A549 (cell line): ENCODE measurements around the gene KLK11. TPM values are rescaled to one million over a fixed set of nuclear protein-coding genes. Genes with fewer than 3 reads are reported as not detected.

Source experiments
- ATAC-seq, 2 experiments: fragments of 200-7000 bp in 1 of 2; fragments of >200 bp in 1 of 2; cut with Nextera tagmentation in 1 of 2; cut with Tn5 transposase in 1 of 2; 3 replicates each; pipeline versions ENCODE4 v1.8.0 to v1.9.1; 2018 to 2020; ENCODE audit warnings: mild to moderate bottlenecking in 1 of 2, moderate library complexity in 1 of 2
- CTCF ChIA-PET: fragments of 300-600 bp; sonication (Branson Sonifier 250); formaldehyde crosslinking; extraction: SDS; loops from one replicate; lab custom pipeline; 2021; ENCODE audit warnings: antibody characterized with exemption, inconsistent platforms; lab: Yijun Ruan, JAX
- POLR2A ChIA-PET: fragments of 350-600 bp; formaldehyde crosslinking; extraction: SDS; loops from one replicate; lab custom pipeline; 2021; ENCODE audit warnings: antibody characterized with exemption, inconsistent platforms; lab: Yijun Ruan, JAX
- DNase-seq, 2 experiments: peaks; one replicate each; pipeline versions ENCODE4 v3.0.0 to v3.0.0-alpha.2; 2011 to 2016; ENCODE audit warnings: low read depth in 1 of 2, low spot score in 1 of 2
- FAIRE-seq: peaks from 2 replicates; lab custom pipeline; 2011; peaks lifted over from hg19 to GRCh38; lab: Jason Lieb, UNC
- H3K27ac ChIP-seq, 2 experiments: fragments of >200 bp; sonication (Bioruptor Twin); formaldehyde crosslinking; 3 replicates each; pipeline ENCODE4 v1.5.1; 2016 to 2017
- H3K4me1 ChIP-seq: fragments of >200 bp; sonication (Bioruptor Twin); formaldehyde crosslinking; 3 replicates; pipeline ENCODE4 v1.6.1; 2016
- H3K4me2 ChIP-seq: fragments of >200 bp; sonication (Bioruptor Twin); formaldehyde crosslinking; 3 replicates; pipeline ENCODE4 v1.6.1; 2016
- H3K4me3 ChIP-seq: fragments of >200 bp; sonication (Bioruptor Twin); formaldehyde crosslinking; 3 replicates; pipeline ENCODE4 v1.5.1; 2016
- H3K9me3 ChIP-seq: fragments of >200 bp; sonication (Bioruptor Twin); formaldehyde crosslinking; 3 replicates; pipeline ENCODE4 v1.6.1; 2016
- CBX8 ChIP-seq: fragments of 200-600 bp; sonication (generic); IDR thresholded peaks from 2 replicates; pipeline ENCODE4 v1.6.1; 2016
- EHF ChIP-seq: fragments of 250-450 bp; sonication (Bioruptor Pico); IDR thresholded peaks from 2 replicates; pipeline ENCODE4 v1.5.0; 2020; ENCODE audit warnings: mild to moderate bottlenecking
- EP300 ChIP-seq, 2 experiments: fragments of >200 bp; sonication (Bioruptor Twin); formaldehyde crosslinking; IDR thresholded peaks; 2 replicates in 1 of 2; 3 replicates in 1 of 2; pipeline ENCODE4 v1.6.1; 2016 to 2017
- ESRRA ChIP-seq: fragments of 150-350 bp; IDR thresholded peaks from 2 replicates; pipeline ENCODE4 v1.6.1; 2014; ENCODE audit warnings: mild to moderate bottlenecking, low read length, borderline replicate concordance
- FOSB ChIP-seq: fragments of 250-450 bp; sonication (Bioruptor Pico); IDR thresholded peaks from 2 replicates; pipeline ENCODE4 v1.5.0; 2020; ENCODE audit warnings: mild to moderate bottlenecking, moderate library complexity
- FOXS1 ChIP-seq: fragments of 250-450 bp; sonication (Bioruptor Pico); IDR thresholded peaks from 2 replicates; pipeline ENCODE4 v1.5.0; 2020; ENCODE audit warnings: mild to moderate bottlenecking, moderate library complexity
- HEYL ChIP-seq: fragments of 250-450 bp; sonication (Bioruptor Pico); IDR thresholded peaks from 2 replicates; pipeline ENCODE4 v1.8.0; 2021; ENCODE audit warnings: mild to moderate bottlenecking, moderate library complexity
- JUNB ChIP-seq: fragments of >200 bp; sonication (Bioruptor Twin); formaldehyde crosslinking; IDR thresholded peaks from 2 replicates; pipeline ENCODE4 v1.6.1; 2016
- KDM1A ChIP-seq: fragments of 200-600 bp; sonication (generic); IDR thresholded peaks from 2 replicates; pipeline ENCODE4 v1.6.1; 2016; ENCODE audit warnings: low read depth, mild to moderate bottlenecking
- KDM5A ChIP-seq: fragments of 200-600 bp; sonication (generic); IDR thresholded peaks from 2 replicates; pipeline ENCODE4 v1.6.1; 2016; ENCODE audit warnings: antibody characterized with exemption, mild to moderate bottlenecking
- MAZ ChIP-seq: fragments of 150-350 bp; IDR thresholded peaks from 2 replicates; pipeline ENCODE4 v1.6.1; 2014; ENCODE audit warnings: antibody characterized with exemption, low read depth, low read length, borderline replicate concordance
- NPAS2 ChIP-seq: fragments of 250-450 bp; sonication (Bioruptor Pico); IDR thresholded peaks from 2 replicates; pipeline ENCODE4 v1.8.0; 2022; ENCODE audit warnings: mild to moderate bottlenecking, moderate library complexity, borderline replicate concordance
- NR3C1 ChIP-seq: fragments of >200 bp; sonication (Bioruptor Twin); formaldehyde crosslinking; IDR thresholded peaks from 3 replicates; pipeline ENCODE4 v1.6.1; 2017
- POLR2A ChIP-seq: IDR thresholded peaks from 2 replicates; pipeline ENCODE4 v1.6.1; 2012; ENCODE audit warnings: mild to moderate bottlenecking, low read length
- SMC3 ChIP-seq: fragments of >200 bp; sonication (Bioruptor Twin); formaldehyde crosslinking; IDR thresholded peaks from 3 replicates; pipeline ENCODE4 v1.6.1; 2018; ENCODE audit warnings: inconsistent platforms
- SREBF2 ChIP-seq: fragments of 450-650 bp; IDR thresholded peaks from 2 replicates; pipeline ENCODE4 v1.6.1; 2014; ENCODE audit warnings: mild to moderate bottlenecking, moderate library complexity
- ZFP36 ChIP-seq: fragments of 450-650 bp; IDR thresholded peaks from 2 replicates; pipeline ENCODE4 v1.6.1; 2014; ENCODE audit warnings: borderline replicate concordance; ENCODE audit not compliant: partially characterized antibody
- ZSCAN20 ChIP-seq: fragments of 250-450 bp; sonication (Bioruptor Pico); IDR thresholded peaks from 2 replicates; pipeline ENCODE4 v1.8.0; 2022; ENCODE audit warnings: mild to moderate bottlenecking, moderate library complexity
- WGBS: methylation state at CpG from one replicate; pipeline ENCODE4 v1.1.6; 2017; ENCODE audit errors: missing lambda C conversion rate; 5-methylcytosine and 5-hydroxymethylcytosine counted together
- polyA plus RNA-seq, 4 experiments: library from polyadenylated mRNA; depleted of rRNA in 3 of 4; stranded (reverse); fragments of >200 nt; fragmentation: RNase III in 1 of 4; extraction: RNeasy Plus Mini Kit Qiagen cat#74134 plus additional on column Dnase treatment in 1 of 4; gene quantifications; 2 replicates in 3 of 4; 3 replicates in 1 of 4; pipeline ENCODE4 v1.2.3, GENCODE V29; 2011 to 2017
- TF ChIP-seq, protein P1 (sequence below): fragments of 200-600 bp; sonication (generic); IDR thresholded peaks from 2 replicates; pipeline ENCODE4 v1.6.1; 2016; ENCODE audit warnings: antibody characterized with exemption, mild to moderate bottlenecking, moderate library complexity
- TF ChIP-seq, protein P2 (sequence below): fragments of 450-650 bp; IDR thresholded peaks from 2 replicates; pipeline ENCODE4 v1.6.1; 2014; ENCODE audit warnings: antibody characterized with exemption
- TF ChIP-seq, protein P3 (sequence below): IDR thresholded peaks from 2 replicates; pipeline ENCODE4 v1.6.1; 2012; ENCODE audit warnings: low read depth, borderline replicate concordance
- TF ChIP-seq, protein P4 (sequence below): fragments of >200 bp; sonication (Bioruptor Twin); formaldehyde crosslinking; IDR thresholded peaks from 3 replicates; pipeline ENCODE4 v1.6.1; 2016

Gene KLK11
- polyA plus RNA-seq, 2 of the 4 experiments (the other 2 are of a cell fraction), result not detected

DNA sequence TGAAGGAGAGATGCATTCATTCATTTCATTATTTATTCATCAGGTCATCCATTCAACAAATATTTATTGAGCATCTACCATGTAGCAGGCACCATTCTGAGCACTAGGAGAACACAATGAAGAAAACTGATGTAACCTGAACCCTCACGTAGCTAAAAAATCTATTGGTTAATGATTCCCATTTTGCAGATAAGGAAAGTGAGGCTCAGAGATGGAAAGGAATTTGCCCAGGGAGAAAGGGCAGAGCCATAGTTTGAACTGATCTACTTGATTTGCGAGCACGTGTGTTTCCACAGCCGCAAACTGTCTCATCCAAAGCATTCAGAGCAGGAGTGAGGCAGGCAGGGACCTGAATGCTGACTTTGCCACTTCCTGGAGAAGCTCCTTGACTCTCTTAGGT, 27.7 kb downstream of the KLK11 start:
- H3K4me1 ChIP-seq, result peaks cover 6% of the 10 kb centered on the region; the same call in 2 of the 3 replicates
- CTCF ChIA-PET, result interaction anchor here (1.0 to 2.0 kb wide), 5 partner anchors 13 to 76 kb away, joined by 3 to 9 read pairs (median 5); no protein-coding TSS in a partner anchor
- H3K9me3 ChIP-seq, result peaks cover 5% of the 10 kb centered on the region; the same call in 2 of the 3 replicates
- POLR2A ChIA-PET, result no interaction called here
- 45% methylated on average over 4 of the region's 4 CpGs for WGBS
- no peak for FAIRE-seq
- TF ChIP-seq, protein P1, sequence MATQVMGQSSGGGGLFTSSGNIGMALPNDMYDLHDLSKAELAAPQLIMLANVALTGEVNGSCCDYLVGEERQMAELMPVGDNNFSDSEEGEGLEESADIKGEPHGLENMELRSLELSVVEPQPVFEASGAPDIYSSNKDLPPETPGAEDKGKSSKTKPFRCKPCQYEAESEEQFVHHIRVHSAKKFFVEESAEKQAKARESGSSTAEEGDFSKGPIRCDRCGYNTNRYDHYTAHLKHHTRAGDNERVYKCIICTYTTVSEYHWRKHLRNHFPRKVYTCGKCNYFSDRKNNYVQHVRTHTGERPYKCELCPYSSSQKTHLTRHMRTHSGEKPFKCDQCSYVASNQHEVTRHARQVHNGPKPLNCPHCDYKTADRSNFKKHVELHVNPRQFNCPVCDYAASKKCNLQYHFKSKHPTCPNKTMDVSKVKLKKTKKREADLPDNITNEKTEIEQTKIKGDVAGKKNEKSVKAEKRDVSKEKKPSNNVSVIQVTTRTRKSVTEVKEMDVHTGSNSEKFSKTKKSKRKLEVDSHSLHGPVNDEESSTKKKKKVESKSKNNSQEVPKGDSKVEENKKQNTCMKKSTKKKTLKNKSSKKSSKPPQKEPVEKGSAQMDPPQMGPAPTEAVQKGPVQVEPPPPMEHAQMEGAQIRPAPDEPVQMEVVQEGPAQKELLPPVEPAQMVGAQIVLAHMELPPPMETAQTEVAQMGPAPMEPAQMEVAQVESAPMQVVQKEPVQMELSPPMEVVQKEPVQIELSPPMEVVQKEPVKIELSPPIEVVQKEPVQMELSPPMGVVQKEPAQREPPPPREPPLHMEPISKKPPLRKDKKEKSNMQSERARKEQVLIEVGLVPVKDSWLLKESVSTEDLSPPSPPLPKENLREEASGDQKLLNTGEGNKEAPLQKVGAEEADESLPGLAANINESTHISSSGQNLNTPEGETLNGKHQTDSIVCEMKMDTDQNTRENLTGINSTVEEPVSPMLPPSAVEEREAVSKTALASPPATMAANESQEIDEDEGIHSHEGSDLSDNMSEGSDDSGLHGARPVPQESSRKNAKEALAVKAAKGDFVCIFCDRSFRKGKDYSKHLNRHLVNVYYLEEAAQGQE, result no peak
- TF ChIP-seq ZSCAN20 (CRISPR knock-in tag) (no peak), JUNB (no peak), KDM1A (no peak), KDM5A (no peak), NPAS2 (CRISPR knock-in tag) (no peak), MAZ (no peak), SMC3 (no peak), FOSB (CRISPR knock-in tag) (no peak), ESRRA (no peak), EHF (CRISPR knock-in tag) (no peak), SREBF2 (no peak), POLR2A (no peak), CBX8 (no peak), NR3C1 (no peak), HEYL (no peak), EP300 (IDR thresholded peaks at IDR 0.05) (no peak)
- TF ChIP-seq, protein P2, sequence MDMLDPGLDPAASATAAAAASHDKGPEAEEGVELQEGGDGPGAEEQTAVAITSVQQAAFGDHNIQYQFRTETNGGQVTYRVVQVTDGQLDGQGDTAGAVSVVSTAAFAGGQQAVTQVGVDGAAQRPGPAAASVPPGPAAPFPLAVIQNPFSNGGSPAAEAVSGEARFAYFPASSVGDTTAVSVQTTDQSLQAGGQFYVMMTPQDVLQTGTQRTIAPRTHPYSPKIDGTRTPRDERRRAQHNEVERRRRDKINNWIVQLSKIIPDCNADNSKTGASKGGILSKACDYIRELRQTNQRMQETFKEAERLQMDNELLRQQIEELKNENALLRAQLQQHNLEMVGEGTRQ, result no peak
- TF ChIP-seq, protein P3, sequence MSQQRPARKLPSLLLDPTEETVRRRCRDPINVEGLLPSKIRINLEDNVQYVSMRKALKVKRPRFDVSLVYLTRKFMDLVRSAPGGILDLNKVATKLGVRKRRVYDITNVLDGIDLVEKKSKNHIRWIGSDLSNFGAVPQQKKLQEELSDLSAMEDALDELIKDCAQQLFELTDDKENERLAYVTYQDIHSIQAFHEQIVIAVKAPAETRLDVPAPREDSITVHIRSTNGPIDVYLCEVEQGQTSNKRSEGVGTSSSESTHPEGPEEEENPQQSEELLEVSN, result no peak
- TF ChIP-seq, protein P4, sequence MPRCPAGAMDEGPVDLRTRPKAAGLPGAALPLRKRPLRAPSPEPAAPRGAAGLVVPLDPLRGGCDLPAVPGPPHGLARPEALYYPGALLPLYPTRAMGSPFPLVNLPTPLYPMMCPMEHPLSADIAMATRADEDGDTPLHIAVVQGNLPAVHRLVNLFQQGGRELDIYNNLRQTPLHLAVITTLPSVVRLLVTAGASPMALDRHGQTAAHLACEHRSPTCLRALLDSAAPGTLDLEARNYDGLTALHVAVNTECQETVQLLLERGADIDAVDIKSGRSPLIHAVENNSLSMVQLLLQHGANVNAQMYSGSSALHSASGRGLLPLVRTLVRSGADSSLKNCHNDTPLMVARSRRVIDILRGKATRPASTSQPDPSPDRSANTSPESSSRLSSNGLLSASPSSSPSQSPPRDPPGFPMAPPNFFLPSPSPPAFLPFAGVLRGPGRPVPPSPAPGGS, result no peak
- no peak for ATAC-seq
- H3K4me3 ChIP-seq, result no peak overlapping the region
- no peak for DNase-seq
- no peak overlapping the region for H3K27ac ChIP-seq
- H3K4me2 ChIP-seq, result no peak overlapping the region

DNA sequence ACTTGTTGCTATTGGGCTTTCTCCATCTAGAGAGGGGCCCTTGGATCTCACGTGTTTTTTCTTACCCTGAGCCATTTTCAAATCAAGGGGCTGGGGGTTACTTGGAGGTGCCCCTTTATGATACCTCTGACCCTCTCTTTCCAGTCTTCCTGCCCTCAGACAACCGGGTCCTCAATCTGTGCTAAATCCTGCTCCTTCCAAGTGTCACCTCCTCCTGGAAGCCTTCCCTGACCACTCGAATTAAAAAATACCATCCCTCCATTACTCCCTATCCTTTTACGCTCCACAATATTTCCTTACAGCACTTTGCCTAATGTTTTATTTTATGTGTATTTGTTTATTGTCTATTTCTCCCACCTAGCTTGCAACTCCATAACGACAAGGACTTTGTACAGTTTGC, 28.4 kb downstream of the KLK11 start:
- Histone ChIP-seq H3K4me3 (no peak overlapping the region), H3K27ac (no peak overlapping the region), H3K9me3 (peaks cover 5% of the 10 kb centered on the region; the same call in 2 of the 3 replicates), H3K4me2 (no peak overlapping the region), H3K4me1 (peaks cover 6% of the 10 kb centered on the region; the same call in 2 of the 3 replicates)
- TF ChIP-seq ZFP36, result peak; percentile 67
- no peak for TF ChIP-seq FOXS1
- peak; percentile 28 for FAIRE-seq
- ATAC-seq, result no peak
- no peak for DNase-seq
- WGBS, result 26% methylated on average over 5 of the region's 5 CpGs
- POLR2A ChIA-PET, result no interaction called here
- CTCF ChIA-PET, result interaction anchor here (0.6 to 2.0 kb wide), 5 partner anchors 19 to 154 kb away, joined by 3 to 9 read pairs (median 5); no protein-coding TSS in a partner anchor
